Osteocyte (in vitro differentiated cells): ENCODE results near the gene FGR. TPM values are rescaled to one million over a fixed set of nuclear protein-coding genes. Genes with fewer than 3 reads are reported as not detected.

Source experiments
- DNase-seq: peaks from one replicate; pipeline ENCODE4 v3.0.0; 2021; ENCODE audit warnings: mixed read lengths; ENCODE audit not compliant: unreplicated experiment; ENCODE audit errors: extremely low spot score
- H3K27ac Mint-ChIP-seq: one replicate; pipeline ENCODE4 v1.8.0; 2021; ENCODE audit warnings: mild to moderate bottlenecking, mixed read lengths; ENCODE audit not compliant: unreplicated experiment
- H3K27me3 Mint-ChIP-seq: one replicate; pipeline ENCODE4 v1.8.0; 2021; ENCODE audit warnings: mixed read lengths; ENCODE audit not compliant: unreplicated experiment
- H3K36me3 Mint-ChIP-seq: one replicate; pipeline ENCODE4 v1.8.0; 2021; ENCODE audit warnings: mixed read lengths; ENCODE audit not compliant: unreplicated experiment
- H3K4me1 Mint-ChIP-seq: one replicate; pipeline ENCODE4 v1.8.0; 2021; ENCODE audit warnings: mixed read lengths; ENCODE audit not compliant: unreplicated experiment
- H3K4me3 Mint-ChIP-seq: one replicate; pipeline ENCODE4 v1.8.0; 2021; ENCODE audit warnings: mild to moderate bottlenecking, moderate library complexity, mixed read lengths; ENCODE audit not compliant: unreplicated experiment
- H3K9me3 Mint-ChIP-seq: one replicate; pipeline ENCODE4 v1.8.0; 2021; ENCODE audit warnings: mixed read lengths; ENCODE audit not compliant: unreplicated experiment
- CTCF ChIP-seq: fragments of 200-600 bp; sonication (generic); IDR thresholded peaks from 2 replicates; pipeline ENCODE4 v1.5.0; 2021; ENCODE audit warnings: antibody characterized with exemption, mild to moderate bottlenecking, moderate library complexity
- total RNA-seq: library from RNA; stranded (reverse); gene quantifications from 2 replicates; pipeline ENCODE4 v1.2.1, GENCODE V29; 2021

FGR gene
- total RNA-seq, 1 donor from 2014 or later: not detected

- Mint-ChIP-seq H3K27ac (no peak overlapping the region), H3K36me3 (no peaks in the 10 kb centered on the region), H3K4me1 (peaks cover 22% of the 10 kb centered on the region), H3K4me3 (no peak overlapping the region), H3K9me3 (no peaks in the 10 kb centered on the region), H3K27me3 (no peaks in the 10 kb centered on the region)
- TF ChIP-seq CTCF: no peak
- no peak for DNase-seq
Observed at GRCh38 chr1:27627061-27627460, 7.9 kb downstream of the FGR start.

GRCh38 chr1:27626031-27626935 is 8.7 kb downstream of the FGR start:
- Mint-ChIP-seq H3K36me3 (no peaks in the 10 kb centered on the region), H3K9me3 (no peaks in the 10 kb centered on the region), H3K4me1 (peaks cover 15% of the 10 kb centered on the region), H3K27me3 (no peaks in the 10 kb centered on the region), H3K4me3 (no peak overlapping the region), H3K27ac (no peak overlapping the region)
- TF ChIP-seq CTCF: no peak
- no peak for DNase-seq

GRCh38 chr1:27624467-27625178 is 10.4 kb downstream of the FGR start:
- H3K36me3 Mint-ChIP-seq: no peaks in the 10 kb centered on the region
- H3K27ac Mint-ChIP-seq: no peak overlapping the region
- no peak for DNase-seq
- H3K4me1 Mint-ChIP-seq: peaks cover 9% of the 10 kb centered on the region
- TF ChIP-seq CTCF: no peak
- H3K27me3 Mint-ChIP-seq: no peaks in the 10 kb centered on the region
- no peak overlapping the region for H3K4me3 Mint-ChIP-seq
- H3K9me3 Mint-ChIP-seq: no peaks in the 10 kb centered on the region

GRCh38 chr1:27623327-27624212 is 11.4 kb downstream of the FGR start:
- no peak for DNase-seq
- Mint-ChIP-seq H3K4me3 (no peak overlapping the region), H3K36me3 (no peaks in the 10 kb centered on the region), H3K27me3 (no peaks in the 10 kb centered on the region), H3K27ac (no peak overlapping the region), H3K9me3 (no peaks in the 10 kb centered on the region), H3K4me1 (peaks cover 3% of the 10 kb centered on the region)
- TF ChIP-seq CTCF: no peak
